Activated naive CD8-positive, alpha-beta T cell treated with anti-CD3 and anti-CD28 coated beads, Interleukin-2, amount 50 U/mL, for 24 hours (primary cell): Measurements from ENCODE around the gene APBB3.

ENCODE experiments used
- ATAC-seq: fragments of 150-1000 bp; cut with Tn5 transposase; one replicate; pipeline ENCODE4 v1.10.0; 2021
- DNase-seq: peaks from one replicate; pipeline ENCODE4 v3.0.0; 2021
- H3K27ac Mint-ChIP-seq: one replicate; pipeline ENCODE4 v1.8.0; 2021; ENCODE audit warnings: mild to moderate bottlenecking, mixed read lengths
- H3K27me3 Mint-ChIP-seq: one replicate; pipeline ENCODE4 v1.8.0; 2021; ENCODE audit warnings: mixed read lengths
- H3K36me3 Mint-ChIP-seq: one replicate; pipeline ENCODE4 v1.8.0; 2021; ENCODE audit warnings: low read depth, mixed read lengths
- H3K4me1 Mint-ChIP-seq: one replicate; pipeline ENCODE4 v1.8.0; 2021; ENCODE audit warnings: mixed read lengths
- H3K4me3 Mint-ChIP-seq: one replicate; pipeline ENCODE4 v1.8.0; 2021; ENCODE audit warnings: mild to moderate bottlenecking, moderate library complexity, mixed read lengths
- H3K9me3 Mint-ChIP-seq: one replicate; pipeline ENCODE4 v1.8.0; 2021; ENCODE audit warnings: mixed read lengths

Gene APBB3

GRCh38 chr5:140513124-140513523, 51.3 kb downstream of the APBB3 start:
- H3K36me3 Mint-ChIP-seq, result peaks cover 55% of the 10 kb centered on the region
- no peak for ATAC-seq
- H3K27ac Mint-ChIP-seq, result no peak overlapping the region
- no peaks in the 10 kb centered on the region for H3K27me3 Mint-ChIP-seq
- H3K9me3 Mint-ChIP-seq, result no peaks in the 10 kb centered on the region
- H3K4me3 Mint-ChIP-seq, result no peak overlapping the region
- DNase-seq, result no peak
- no peaks in the 10 kb centered on the region for H3K4me1 Mint-ChIP-seq

GRCh38 chr5:140509898-140510297, 54.5 kb downstream of the APBB3 start:
- Mint-ChIP-seq H3K9me3 (no peaks in the 10 kb centered on the region), H3K4me3 (no peak overlapping the region), H3K4me1 (no peaks in the 10 kb centered on the region), H3K27ac (no peak overlapping the region), H3K27me3 (no peaks in the 10 kb centered on the region), H3K36me3 (peaks cover 54% of the 10 kb centered on the region)
- ATAC-seq (no peak), DNase-seq (no peak)
